ENCODE measurements around the gene PRKAB1. TPM values are rescaled to one million over a fixed set of nuclear protein-coding genes. Genes with fewer than 3 reads are reported as not detected.

PRKAB1 gene
- total and polyA plus RNA-seq, 9 of the 15 experiments (the other 6 are each of a cell fraction or from before 2014, with no cell fraction given) = 32.6 to 94.2 (median 63.8) TPM

- Histone ChIP-seq H3K9me1 (ENCODE audit: control insufficient read depth, insufficient read depth, low read length) (no peaks in the 10 kb centered on the region), H3K27me3 (ENCODE audit: control insufficient read depth in 2 of 2, insufficient read depth in 2 of 2, low read length in 2 of 2) (no peaks in the 10 kb centered on the region), H3K79me2 (ENCODE audit: control insufficient read depth, insufficient read depth, low read length) (no peaks in the 10 kb centered on the region), H3K27ac (ENCODE audit: extremely low read depth, low read depth, low read length) (no peak overlapping the region), H3K4me3 (no peak overlapping the region), H3K4me1 (replicated peaks in 1 of 2; ENCODE audit: control insufficient read depth in 2 of 2, insufficient read depth in 2 of 2, low read length in 2 of 2) (peaks cover 2 to 28% of the 10 kb centered on the region in 2 experiments; a peak in 4 of 5 replicates), H4K20me1 (replicated peaks; ENCODE audit: control insufficient read depth, insufficient read depth, low read length) (no peaks in the 10 kb centered on the region), H3K9me3 (replicated peaks; ENCODE audit: control insufficient read depth, insufficient read depth, low read depth, low read length) (no peaks in the 10 kb centered on the region), H3K9ac (ENCODE audit: insufficient read depth in 1 of 2, low read depth in 2 of 2, low read length in 2 of 2) (no peak overlapping the region), H2AFZ (ENCODE audit: low read depth, low read length) (peak overlapping the region; percentile 42; the same call in 1 of the 2 replicates), H3K36me3 (ENCODE audit: control insufficient read depth, insufficient read depth, low read length) (no peaks in the 10 kb centered on the region), H3K4me2 (ENCODE audit: insufficient read depth, low read length) (no peak overlapping the region)
- ATAC-seq = peak; percentile 69
- 14% methylated on average over 6 of the region's 6 CpGs for WGBS (ENCODE audit: insufficient coverage, low coverage, missing lambda C conversion rate)
- CTCF ChIA-PET (ENCODE audit: low intra/inter-chr PET ratio) = interaction anchor here (0.5 to 0.9 kb wide), 4 partner anchors 55 to 276 kb away, joined by 3 to 5 read pairs (median 3); no protein-coding TSS in a partner anchor
- BruUV-seq (replicated peaks) = no TSS peak
- POLR2A ChIA-PET = interaction anchor here (0.6 to 1.1 kb wide), 2 partner anchors 23 to 470 kb away, joined by 3 to 4 read pairs; no protein-coding TSS in a partner anchor
- in situ Hi-C loops (cut with MboI) = no loop called here
- peak; percentile 6 for FAIRE-seq
- DNase-seq (ENCODE audit: extremely low read depth in 1 of 4, low spot score in 3 of 4) = peak; percentile 58 to 65 (median 60)
- intact Hi-C loops (cut with micrococcal nuclease) = loop anchor here (2.0 kb wide), 1 partner anchor 277 kb away; no protein-coding TSS in a partner anchor
- TF ChIP-seq REST (IDR thresholded peaks at IDR 0.05; ENCODE audit: borderline replicate concordance) = peak; percentile 41; the same call in 1 of the 2 replicates
- no peak for TF ChIP-seq REST (CRISPR knock-in tag; IDR thresholded peaks at IDR 0.05; ENCODE audit: low read depth)
- no peak for TF ChIP-seq NR2F6 (CRISPR knock-in tag; IDR thresholded peaks at IDR 0.05)
- TF ChIP-seq, protein P1, sequence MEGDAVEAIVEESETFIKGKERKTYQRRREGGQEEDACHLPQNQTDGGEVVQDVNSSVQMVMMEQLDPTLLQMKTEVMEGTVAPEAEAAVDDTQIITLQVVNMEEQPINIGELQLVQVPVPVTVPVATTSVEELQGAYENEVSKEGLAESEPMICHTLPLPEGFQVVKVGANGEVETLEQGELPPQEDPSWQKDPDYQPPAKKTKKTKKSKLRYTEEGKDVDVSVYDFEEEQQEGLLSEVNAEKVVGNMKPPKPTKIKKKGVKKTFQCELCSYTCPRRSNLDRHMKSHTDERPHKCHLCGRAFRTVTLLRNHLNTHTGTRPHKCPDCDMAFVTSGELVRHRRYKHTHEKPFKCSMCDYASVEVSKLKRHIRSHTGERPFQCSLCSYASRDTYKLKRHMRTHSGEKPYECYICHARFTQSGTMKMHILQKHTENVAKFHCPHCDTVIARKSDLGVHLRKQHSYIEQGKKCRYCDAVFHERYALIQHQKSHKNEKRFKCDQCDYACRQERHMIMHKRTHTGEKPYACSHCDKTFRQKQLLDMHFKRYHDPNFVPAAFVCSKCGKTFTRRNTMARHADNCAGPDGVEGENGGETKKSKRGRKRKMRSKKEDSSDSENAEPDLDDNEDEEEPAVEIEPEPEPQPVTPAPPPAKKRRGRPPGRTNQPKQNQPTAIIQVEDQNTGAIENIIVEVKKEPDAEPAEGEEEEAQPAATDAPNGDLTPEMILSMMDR (IDR thresholded peaks at IDR 0.05 in 2 of 3, conservative IDR thresholded peaks at IDR 0.05 in 1 of 3; ENCODE audit: insufficient read depth in 2 of 3, low read depth in 1 of 3, low read length in 3 of 3) = peak; percentile 54 to 83 (median 80); a peak in 5 of 6 replicates
- peak; percentile 37 to 54 for TF ChIP-seq RAD21 (CRISPR knock-in tag; conservative IDR thresholded peaks at IDR 0.05 in 1 of 2, IDR thresholded peaks at IDR 0.05 in 1 of 2)
- no peak for TF ChIP-seq CGGBP1 (CRISPR knock-in tag; IDR thresholded peaks at IDR 0.05)
- TF ChIP-seq CREM (IDR thresholded peaks at IDR 0.05; ENCODE audit: low read depth) = no peak
- peak; percentile 47; the same call in 1 of the 2 replicates for TF ChIP-seq SMARCA4 (IDR thresholded peaks at IDR 0.05)
- TF ChIP-seq NCOA6 (IDR thresholded peaks at IDR 0.05) = no peak
- no peak for TF ChIP-seq ZNF699 (CRISPR knock-in tag; IDR thresholded peaks at IDR 0.05; ENCODE audit: insufficient replicate concordance)
Observed at GRCh38 chr12:119659289-119659897, 8.5 kb upstream of the PRKAB1 start.

Measured in K562 (cell line).